GM10266 (cell line): Measurements from ENCODE around the gene SLC13A1.

ENCODE experiments used
- DNase-seq: peaks from one replicate; pipeline ENCODE4 v3.0.0; 2012; ENCODE audit errors: extremely low spot score
- CTCF ChIP-seq: IDR thresholded peaks from 2 replicates; pipeline ENCODE4 v1.5.1; 2012; ENCODE audit warnings: mild to moderate bottlenecking, low read depth; ENCODE audit not compliant: control insufficient read depth, insufficient read depth; ENCODE audit errors: missing control alignments

Gene SLC13A1

GRCh38 chr7:123126691-123127090 is 73.1 kb downstream of the SLC13A1 start:
- DNase-seq, result no peak
- TF ChIP-seq CTCF, result no peak

- no peak for TF ChIP-seq CTCF
- DNase-seq, result no peak
Observed at GRCh38 chr7:123126171-123126570, 73.6 kb downstream of the SLC13A1 start.

GRCh38 chr7:123125231-123125630 is 74.5 kb downstream of the SLC13A1 start:
- TF ChIP-seq CTCF, result no peak
- DNase-seq, result no peak

GRCh38 chr7:123122916-123123315 is 76.9 kb downstream of the SLC13A1 start:
- no peak for TF ChIP-seq CTCF
- no peak for DNase-seq

- no peak for TF ChIP-seq CTCF
- no peak for DNase-seq
Observed at GRCh38 chr7:123120286-123120685, 79.5 kb downstream of the SLC13A1 start.

GRCh38 chr7:123115331-123115730 is 84.4 kb downstream of the SLC13A1 start:
- DNase-seq, result no peak
- no peak for TF ChIP-seq CTCF

GRCh38 chr7:123114288-123114687 is 85.5 kb downstream of the SLC13A1 start:
- no peak for DNase-seq
- no peak for TF ChIP-seq CTCF

- no peak for TF ChIP-seq CTCF
- DNase-seq, result no peak
Observed at GRCh38 chr7:123112833-123113232, 86.9 kb downstream of the SLC13A1 start.
